ENCODE measurements around the gene MACROD2.

DNA sequence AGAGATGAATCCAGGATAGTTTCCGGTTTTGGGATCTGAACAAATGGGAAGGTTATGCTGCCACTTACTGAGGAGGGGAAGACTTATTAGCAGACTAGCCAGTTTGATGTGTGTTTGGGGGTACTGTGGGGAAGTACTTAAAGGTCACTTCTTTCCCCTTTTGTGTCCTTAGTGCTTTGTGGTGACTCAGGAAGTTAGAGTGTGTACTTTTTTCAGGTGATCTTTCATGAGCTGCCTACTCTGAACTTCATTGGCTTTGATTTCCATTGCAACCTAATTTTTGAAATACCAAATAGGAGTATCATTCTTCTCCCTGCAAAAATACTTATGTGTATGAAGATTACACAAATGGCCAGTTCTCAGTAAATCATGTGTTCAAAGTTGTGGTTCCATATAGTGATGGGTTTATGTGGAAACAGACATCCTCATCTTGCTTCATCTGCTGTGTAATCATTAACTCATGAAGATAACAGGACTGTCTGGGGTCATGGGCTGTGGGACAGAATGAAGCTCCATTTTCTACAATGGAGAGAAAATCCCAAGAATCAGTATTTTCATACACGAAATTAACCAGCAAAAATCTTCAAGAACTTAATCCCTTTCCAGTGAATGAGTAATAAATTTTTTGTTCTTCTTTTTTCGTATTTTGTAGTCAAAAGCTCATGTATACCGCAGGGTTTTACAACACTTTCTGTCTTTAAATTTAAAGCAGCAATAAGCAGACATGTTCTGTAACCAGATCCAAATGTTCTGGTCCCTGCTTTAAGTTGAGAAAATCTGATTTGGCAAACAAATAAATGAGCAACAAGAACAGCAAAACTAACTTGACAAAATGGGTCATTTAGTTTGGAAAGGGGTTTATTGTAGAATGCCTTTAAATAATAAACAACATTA is 614.3 kb downstream of the MACROD2 start:
- TF ChIP-seq EP300 (IDR thresholded peaks at IDR 0.05) (no peak), POLR2AphosphoS5 (IDR thresholded peaks at IDR 0.05) (no peak), POLR2A (IDR thresholded peaks at IDR 0.05) (no peak)
- TF ChIP-seq, protein P1, sequence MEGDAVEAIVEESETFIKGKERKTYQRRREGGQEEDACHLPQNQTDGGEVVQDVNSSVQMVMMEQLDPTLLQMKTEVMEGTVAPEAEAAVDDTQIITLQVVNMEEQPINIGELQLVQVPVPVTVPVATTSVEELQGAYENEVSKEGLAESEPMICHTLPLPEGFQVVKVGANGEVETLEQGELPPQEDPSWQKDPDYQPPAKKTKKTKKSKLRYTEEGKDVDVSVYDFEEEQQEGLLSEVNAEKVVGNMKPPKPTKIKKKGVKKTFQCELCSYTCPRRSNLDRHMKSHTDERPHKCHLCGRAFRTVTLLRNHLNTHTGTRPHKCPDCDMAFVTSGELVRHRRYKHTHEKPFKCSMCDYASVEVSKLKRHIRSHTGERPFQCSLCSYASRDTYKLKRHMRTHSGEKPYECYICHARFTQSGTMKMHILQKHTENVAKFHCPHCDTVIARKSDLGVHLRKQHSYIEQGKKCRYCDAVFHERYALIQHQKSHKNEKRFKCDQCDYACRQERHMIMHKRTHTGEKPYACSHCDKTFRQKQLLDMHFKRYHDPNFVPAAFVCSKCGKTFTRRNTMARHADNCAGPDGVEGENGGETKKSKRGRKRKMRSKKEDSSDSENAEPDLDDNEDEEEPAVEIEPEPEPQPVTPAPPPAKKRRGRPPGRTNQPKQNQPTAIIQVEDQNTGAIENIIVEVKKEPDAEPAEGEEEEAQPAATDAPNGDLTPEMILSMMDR (IDR thresholded peaks at IDR 0.05): no peak
